Peyer's patch (tissue), 4 donors: Measurements from ENCODE around the gene FBXO38. TPM values are rescaled to one million over a fixed set of nuclear protein-coding genes. Genes with fewer than 3 reads are reported as not detected.

Experiments
- DNase-seq, 3 donors: peaks; one replicate each; pipeline ENCODE4 v3.0.0-alpha.2; 2017 to 2019
- H3K27ac ChIP-seq, 4 donors: fragments of 200-600 bp; sonication (generic); one replicate each; pipeline ENCODE4 v1.5.1; 2016 to 2019
- H3K27me3 ChIP-seq, 2 donors: fragments of 200-600 bp; sonication (generic); one replicate each; pipeline ENCODE4 v1.5.1; 2019
- H3K36me3 ChIP-seq, 3 donors: fragments of 200-600 bp; sonication (generic); one replicate each; pipeline ENCODE4 v1.5.1; 2016 to 2019
- H3K4me1 ChIP-seq, 4 donors: fragments of 200-600 bp; sonication (generic); one replicate each; pipeline ENCODE4 v1.5.1; 2016 to 2019
- H3K4me3 ChIP-seq, 4 donors: fragments of 200-600 bp; sonication (generic); 1 replicate in 3 of 4; 2 replicates in 1 of 4; pipeline ENCODE4 v1.5.1; 2016 to 2019; ENCODE audit warnings: mild to moderate bottlenecking in 1 of 4
- H3K9me3 ChIP-seq, 4 donors: fragments of 200-600 bp; sonication (generic); one replicate each; pipeline ENCODE4 v1.5.1; 2016 to 2019; ENCODE audit warnings: mild to moderate bottlenecking in 1 of 4
- POLR2A ChIP-seq, 2 donors: fragments of 450-650 bp; IDR thresholded peaks; one replicate each; pipeline ENCODE4 v1.5.1; 2017; ENCODE audit warnings: antibody characterized with exemption in 2 of 2, mild to moderate bottlenecking in 2 of 2, moderate library complexity in 2 of 2
- total RNA-seq, 4 donors: library from RNA; depleted of rRNA; stranded (reverse); fragments of >200 nt; gene quantifications; one replicate each; pipeline ENCODE4 v1.1.0, GENCODE V29; 2016
- TF ChIP-seq, protein P1 (sequence below), 6 experiments: fragments of 450-650 bp in 4 of 6; fragments of 200-600 bp in 2 of 6; sonication (generic) in 1 of 6; IDR thresholded peaks; one replicate each; pipeline ENCODE4 v1.5.1; 2017 to 2019; ENCODE audit warnings: antibody characterized with exemption in 6 of 6, mild to moderate bottlenecking in 3 of 6, moderate library complexity in 1 of 6

FBXO38 gene, protein sequence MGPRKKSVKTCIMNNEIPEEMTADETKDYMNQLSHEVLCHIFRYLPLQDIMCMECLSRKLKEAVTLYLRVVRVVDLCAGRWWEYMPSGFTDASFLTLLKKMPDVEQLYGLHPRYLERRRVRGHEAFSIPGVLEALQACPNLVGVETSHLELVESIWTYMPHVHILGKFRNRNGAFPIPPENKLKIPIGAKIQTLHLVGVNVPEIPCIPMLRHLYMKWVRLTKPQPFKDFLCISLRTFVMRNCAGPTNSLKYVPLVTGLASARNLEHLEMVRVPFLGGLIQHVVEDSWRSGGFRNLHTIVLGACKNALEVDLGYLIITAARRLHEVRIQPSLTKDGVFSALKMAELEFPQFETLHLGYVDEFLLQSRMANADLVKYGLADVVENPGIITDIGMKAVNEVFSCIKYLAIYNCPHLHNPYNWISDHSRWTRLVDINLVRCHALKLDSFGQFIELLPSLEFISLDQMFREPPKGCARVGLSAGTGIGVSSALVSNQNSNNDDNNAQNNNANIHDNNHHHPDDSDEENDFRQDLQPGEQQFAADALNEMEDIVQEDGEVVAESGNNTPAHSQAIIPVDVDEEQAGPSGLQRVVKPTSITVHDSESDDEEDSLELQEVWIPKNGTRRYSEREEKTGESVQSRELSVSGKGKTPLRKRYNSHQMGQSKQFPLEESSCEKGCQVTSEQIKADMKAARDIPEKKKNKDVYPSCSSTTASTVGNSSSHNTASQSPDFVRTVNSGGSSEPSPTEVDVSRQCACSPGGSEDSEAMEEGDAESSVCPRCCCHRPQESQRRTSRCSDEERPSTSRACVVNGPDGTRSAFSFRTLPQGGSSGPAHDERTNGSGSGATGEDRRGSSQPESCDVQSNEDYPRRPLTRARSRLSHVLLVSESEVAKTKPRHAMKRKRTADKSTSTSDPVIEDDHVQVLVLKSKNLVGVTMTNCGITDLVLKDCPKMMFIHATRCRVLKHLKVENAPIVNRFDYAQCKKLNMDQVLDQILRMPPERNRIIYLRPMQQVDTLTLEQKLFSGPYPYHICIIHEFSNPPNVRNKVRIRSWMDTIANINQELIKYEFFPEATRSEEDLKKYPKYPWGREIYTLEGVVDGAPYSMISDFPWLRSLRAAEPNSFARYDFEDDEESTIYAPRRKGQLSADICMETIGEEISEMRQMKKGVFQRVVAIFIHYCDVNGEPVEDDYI
- total RNA-seq, result 10 to 100 TPM; 52.2 to 91.6 (median 64.5) TPM

DNA sequence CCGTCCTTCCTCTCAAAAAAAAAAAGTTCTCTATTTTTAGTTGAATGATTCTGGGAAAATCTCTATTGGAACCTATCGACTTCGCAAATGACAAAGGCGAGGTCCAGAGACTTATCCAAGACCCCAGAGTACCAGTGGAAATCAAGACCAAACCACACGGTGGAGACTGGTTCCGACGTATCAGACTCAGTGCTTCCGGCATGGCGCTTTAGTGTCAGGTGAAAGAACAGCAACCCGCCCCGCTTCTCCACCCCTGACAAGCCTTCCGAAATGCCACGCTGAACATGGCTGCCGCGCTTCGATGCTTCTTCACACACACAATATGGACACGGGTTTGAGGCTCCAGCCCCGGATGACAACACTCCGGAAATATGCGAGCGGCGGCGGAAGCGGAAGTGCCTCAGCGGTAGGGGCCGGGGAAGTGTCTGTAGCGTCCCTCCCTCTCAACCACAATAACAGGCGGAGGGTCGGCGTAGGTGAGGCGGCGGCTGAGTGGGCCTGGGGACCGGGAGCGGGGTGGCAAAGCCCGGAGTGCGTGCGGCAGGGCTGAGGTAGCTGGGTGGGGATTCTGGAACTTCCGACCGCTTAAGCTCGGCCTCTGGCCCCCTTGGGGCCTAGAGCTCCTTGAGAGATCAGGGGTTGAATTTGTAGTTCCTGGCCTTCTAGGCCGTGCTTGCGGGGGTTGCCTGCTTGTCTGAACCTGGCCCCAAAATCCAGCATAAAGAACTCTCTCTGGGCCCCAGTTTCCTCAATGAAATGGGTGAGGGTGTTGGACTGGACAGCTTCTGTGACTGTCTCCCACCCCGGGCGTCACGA is at the start of gene FBXO38:
Gene FBXO38, plus strand, starts transcription at position 395 of the 816 bp plus-strand sequence. CDS start 10,819 bp downstream, outside the sequence.
- TF ChIP-seq, protein P1, sequence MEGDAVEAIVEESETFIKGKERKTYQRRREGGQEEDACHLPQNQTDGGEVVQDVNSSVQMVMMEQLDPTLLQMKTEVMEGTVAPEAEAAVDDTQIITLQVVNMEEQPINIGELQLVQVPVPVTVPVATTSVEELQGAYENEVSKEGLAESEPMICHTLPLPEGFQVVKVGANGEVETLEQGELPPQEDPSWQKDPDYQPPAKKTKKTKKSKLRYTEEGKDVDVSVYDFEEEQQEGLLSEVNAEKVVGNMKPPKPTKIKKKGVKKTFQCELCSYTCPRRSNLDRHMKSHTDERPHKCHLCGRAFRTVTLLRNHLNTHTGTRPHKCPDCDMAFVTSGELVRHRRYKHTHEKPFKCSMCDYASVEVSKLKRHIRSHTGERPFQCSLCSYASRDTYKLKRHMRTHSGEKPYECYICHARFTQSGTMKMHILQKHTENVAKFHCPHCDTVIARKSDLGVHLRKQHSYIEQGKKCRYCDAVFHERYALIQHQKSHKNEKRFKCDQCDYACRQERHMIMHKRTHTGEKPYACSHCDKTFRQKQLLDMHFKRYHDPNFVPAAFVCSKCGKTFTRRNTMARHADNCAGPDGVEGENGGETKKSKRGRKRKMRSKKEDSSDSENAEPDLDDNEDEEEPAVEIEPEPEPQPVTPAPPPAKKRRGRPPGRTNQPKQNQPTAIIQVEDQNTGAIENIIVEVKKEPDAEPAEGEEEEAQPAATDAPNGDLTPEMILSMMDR (IDR thresholded peaks at IDR 0.05), result peak in 3 of 6 experiments; percentile 23 to 30 (median 26)
- peak; percentile 80 to 86 for TF ChIP-seq POLR2A (IDR thresholded peaks at IDR 0.05)
- Histone ChIP-seq H3K4me3 (peak within 1 kb of the TSS; percentile 71 to 89 (median 80)), H3K27me3 (no peaks in the 10 kb centered on the region), H3K9me3 (no peaks in the 10 kb centered on the region), H3K36me3 (no peaks in the 10 kb centered on the region), H3K27ac (peak within 1 kb of the TSS; percentile 85 to 93 (median 90)), H3K4me1 (peaks cover 5 to 27% (median 8%) of the 10 kb centered on the region in 4 donors)
- DNase-seq, result peak; percentile 95 to 99 (median 98)

DNA sequence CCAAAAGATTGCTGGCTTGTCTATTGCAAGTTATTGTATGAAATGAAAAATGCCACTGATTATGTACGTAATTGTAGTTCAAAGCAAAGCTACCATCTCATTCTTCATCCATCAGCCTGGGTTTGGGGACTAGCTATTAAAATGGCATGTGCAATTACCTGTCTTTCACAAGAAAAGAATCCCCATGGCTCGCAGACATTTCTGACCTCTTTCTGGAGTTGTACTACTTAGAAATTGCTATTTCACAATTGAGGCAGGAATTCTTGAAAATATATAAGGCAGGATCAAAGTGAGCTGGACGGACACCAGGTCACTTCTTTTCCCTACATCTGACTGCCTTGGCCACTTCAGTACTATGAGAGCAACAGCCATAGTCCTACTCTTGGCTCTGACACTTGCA is 48.5 kb upstream of the FBXO38 start, which contains the start of gene SPINK9:
Gene SPINK9, plus strand, starts transcription at position 301 of the 400 bp plus-strand sequence. Its CDS starts 55 bp downstream, at position 356.
- H3K4me1 ChIP-seq, result no peaks in the 10 kb centered on the region
- no peak for DNase-seq
- TF ChIP-seq POLR2A (IDR thresholded peaks at IDR 0.05), result no peak
- no peaks in the 10 kb centered on the region for H3K27me3 ChIP-seq
- no peak within 1 kb of the TSS for H3K27ac ChIP-seq
- H3K9me3 ChIP-seq, result no peaks in the 10 kb centered on the region
- H3K36me3 ChIP-seq, result no peaks in the 10 kb centered on the region
- H3K4me3 ChIP-seq, result no peak within 1 kb of the TSS

DNA sequence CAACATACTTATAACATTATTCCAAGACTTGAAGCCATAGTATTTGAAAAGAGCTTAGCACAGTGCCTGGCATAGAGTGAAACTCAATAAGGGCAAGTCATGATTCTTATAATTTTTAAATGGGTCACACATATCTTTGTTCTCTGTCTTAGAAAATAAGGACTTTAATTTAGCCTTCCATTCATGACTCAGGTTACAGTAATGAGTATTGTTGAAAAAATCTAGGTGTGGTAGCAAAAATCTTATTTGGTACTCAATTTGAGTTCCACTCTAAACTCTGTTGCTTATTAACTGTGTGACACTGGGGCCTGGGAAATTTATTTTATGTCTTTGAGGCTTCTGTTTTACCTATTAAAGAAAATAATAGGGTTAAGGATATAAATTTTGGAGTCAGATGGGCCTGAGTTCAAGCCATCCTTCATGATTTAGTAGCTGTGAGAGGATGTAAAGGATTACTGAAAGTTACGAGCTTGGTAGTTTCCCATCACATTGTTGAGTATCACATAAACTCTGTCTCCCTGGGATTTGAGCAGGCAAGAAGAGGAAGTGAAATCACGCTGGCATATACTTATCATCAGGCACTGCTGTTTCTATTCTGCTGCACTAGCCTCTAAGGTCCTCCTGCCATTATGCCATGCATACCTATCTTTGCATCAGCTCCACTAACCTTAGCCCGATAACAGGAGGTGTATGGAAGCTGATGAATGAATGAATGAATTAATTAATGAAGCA is 46.9 kb upstream of the FBXO38 start:
- TF ChIP-seq POLR2A (IDR thresholded peaks at IDR 0.05), result no peak
- TF ChIP-seq, protein P1 (IDR thresholded peaks at IDR 0.05), result no peak
- H3K27ac ChIP-seq, result no peak overlapping the region
- H3K4me3 ChIP-seq, result no peak overlapping the region
- no peak for DNase-seq
- H3K27me3 ChIP-seq, result no peaks in the 10 kb centered on the region
- H3K36me3 ChIP-seq, result no peaks in the 10 kb centered on the region
- no peaks in the 10 kb centered on the region for H3K4me1 ChIP-seq
- no peaks in the 10 kb centered on the region for H3K9me3 ChIP-seq

DNA sequence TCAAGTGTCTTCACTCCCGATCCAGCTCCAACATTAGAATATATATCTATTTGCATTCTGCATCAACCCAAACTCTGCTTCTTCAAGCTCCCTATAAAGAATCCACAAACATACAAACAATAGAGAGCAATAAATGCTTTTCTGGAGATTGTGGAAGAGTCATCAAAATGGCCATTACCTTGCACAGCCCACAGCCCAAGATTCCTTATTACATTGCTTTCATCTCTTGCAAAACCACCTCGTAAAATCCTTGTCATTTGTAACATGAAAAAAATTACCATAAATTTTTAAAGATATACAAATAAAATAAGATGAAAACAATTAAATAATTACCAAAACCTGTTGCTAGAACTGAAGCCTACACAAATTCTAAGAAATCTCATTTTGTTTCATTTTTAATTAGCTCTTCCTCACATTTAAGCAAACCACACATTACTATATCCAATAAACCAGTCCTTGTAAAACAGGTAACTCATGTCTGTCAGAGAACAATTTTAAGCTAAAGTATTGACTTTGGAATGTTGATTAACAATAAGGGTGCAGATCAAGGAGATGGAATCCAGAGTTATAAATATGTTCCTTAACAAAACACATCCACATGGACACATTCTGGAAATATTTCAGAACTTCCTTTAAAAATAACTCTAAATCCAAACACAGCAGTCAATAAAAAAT is 41.2 kb upstream of the FBXO38 start:
- Histone ChIP-seq H3K27ac (no peak overlapping the region), H3K36me3 (no peaks in the 10 kb centered on the region), H3K4me1 (no peaks in the 10 kb centered on the region), H3K4me3 (no peak overlapping the region), H3K27me3 (no peaks in the 10 kb centered on the region), H3K9me3 (no peaks in the 10 kb centered on the region)
- DNase-seq, result no peak
- no peak for TF ChIP-seq POLR2A (IDR thresholded peaks at IDR 0.05)
- TF ChIP-seq, protein P1 (IDR thresholded peaks at IDR 0.05), result no peak

DNA sequence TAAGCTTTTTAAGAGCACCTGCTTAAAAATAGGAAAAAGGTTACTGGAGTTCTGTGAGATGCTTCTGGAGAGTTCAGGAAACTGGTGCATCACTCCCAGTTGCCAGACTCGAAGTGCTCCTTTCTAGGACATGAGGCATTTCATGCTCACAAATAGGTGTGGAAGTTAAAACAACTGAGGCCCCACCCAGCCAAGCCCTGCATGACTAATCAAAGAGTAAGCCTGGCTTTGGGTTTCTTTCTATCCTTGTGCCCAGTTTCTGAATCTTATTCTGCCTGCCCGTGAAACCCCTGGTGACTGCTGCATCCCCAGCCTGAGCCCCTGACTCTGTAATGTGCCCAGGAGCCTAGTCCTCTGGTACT is 40.7 kb upstream of the FBXO38 start:
- Histone ChIP-seq H3K9me3 (no peaks in the 10 kb centered on the region), H3K4me3 (no peak overlapping the region), H3K4me1 (no peaks in the 10 kb centered on the region), H3K36me3 (no peaks in the 10 kb centered on the region), H3K27me3 (no peaks in the 10 kb centered on the region), H3K27ac (no peak overlapping the region)
- DNase-seq, result no peak
- TF ChIP-seq POLR2A (IDR thresholded peaks at IDR 0.05), result no peak
- TF ChIP-seq, protein P1 (IDR thresholded peaks at IDR 0.05), result no peak
